WTC11 (cell line): Measurements from ENCODE around the gene SAPCD2. TPM values are rescaled to one million over a fixed set of nuclear protein-coding genes. Genes with fewer than 3 reads are reported as not detected.

Experiments
- ATAC-seq: fragments of 200-7000 bp; cut with Tn5 transposase; 2 replicates; pipeline ENCODE4 v1.10.0; 2021; ENCODE audit warnings: mild to moderate bottlenecking, moderate library complexity
- CTCF ChIA-PET: fragments of 300-600 bp; sonication (Branson Sonifier 250); formaldehyde crosslinking; loops from one replicate; lab custom pipeline; 2021; ENCODE audit warnings: antibody characterized with exemption; lab: Charles Lee
- POLR2A ChIA-PET: fragments of 350-600 bp; sonication (Branson Sonifier 250); formaldehyde crosslinking; loops from one replicate; lab custom pipeline; 2021; ENCODE audit warnings: antibody characterized with exemption; lab: Charles Lee
- DNase-seq: peaks from one replicate; pipeline ENCODE4 v3.0.0; 2021; ENCODE audit warnings: low spot score
- H3K27ac Mint-ChIP-seq: 2 replicates; pipeline ENCODE4 v1.8.0; 2021; ENCODE audit warnings: mixed read lengths
- H3K27me3 Mint-ChIP-seq: 2 replicates; pipeline ENCODE4 v1.8.0; 2021; ENCODE audit warnings: low read depth, mild to moderate bottlenecking, moderate library complexity, mixed read lengths
- H3K36me3 Mint-ChIP-seq: 2 replicates; pipeline ENCODE4 v1.8.0; 2021; ENCODE audit warnings: mixed read lengths
- H3K4me1 Mint-ChIP-seq: 2 replicates; pipeline ENCODE4 v1.8.0; 2022; ENCODE audit warnings: mixed read lengths
- H3K4me3 Mint-ChIP-seq: 2 replicates; pipeline ENCODE4 v1.8.0; 2021; ENCODE audit warnings: mild to moderate bottlenecking, moderate library complexity, mixed read lengths
- H3K9me3 Mint-ChIP-seq: 2 replicates; pipeline ENCODE4 v1.8.0; 2021; ENCODE audit warnings: mixed read lengths
- CBFB ChIP-seq: sonication (generic); formaldehyde crosslinking; IDR thresholded peaks from 2 replicates; pipeline ENCODE4 v1.8.1; 2022; ENCODE audit warnings: mild to moderate bottlenecking, low read depth, missing genetic modification reagents
- CREM ChIP-seq: sonication (generic); formaldehyde crosslinking; IDR thresholded peaks from 2 replicates; pipeline ENCODE4 v1.8.1; 2022; ENCODE audit warnings: mild to moderate bottlenecking, missing genetic modification reagents, moderate library complexity
- ETV6 ChIP-seq: sonication (generic); formaldehyde crosslinking; IDR thresholded peaks from 2 replicates; pipeline ENCODE4 v1.8.1; 2022; ENCODE audit warnings: mild to moderate bottlenecking, missing genetic modification reagents
- GABPB1 ChIP-seq: sonication (generic); formaldehyde crosslinking; IDR thresholded peaks from 2 replicates; pipeline ENCODE4 v1.8.1; 2023; ENCODE audit warnings: mild to moderate bottlenecking, missing genetic modification reagents
- JUN ChIP-seq: sonication (generic); formaldehyde crosslinking; IDR thresholded peaks from 2 replicates; pipeline ENCODE4 v1.8.0; 2023; ENCODE audit warnings: mild to moderate bottlenecking, missing genetic modification reagents
- NFYB ChIP-seq: sonication (generic); formaldehyde crosslinking; conservative IDR thresholded peaks from 2 replicates; pipeline ENCODE4 v1.8.0; 2022; ENCODE audit warnings: low read depth, missing genetic modification reagents
- OVOL2 ChIP-seq: fragments of 250-450 bp; sonication (Bioruptor Pico); IDR thresholded peaks from 2 replicates; pipeline ENCODE4 v1.9.0; 2021; ENCODE audit warnings: mild to moderate bottlenecking, borderline replicate concordance
- ZNF121 ChIP-seq: sonication (generic); formaldehyde crosslinking; IDR thresholded peaks from 2 replicates; pipeline ENCODE4 v1.8.0; 2023; ENCODE audit warnings: missing genetic modification reagents
- total RNA-seq: library from RNA; stranded (reverse); gene quantifications from 3 replicates; pipeline ENCODE4 v1.2.3, GENCODE V29; 2021
- TF ChIP-seq, protein P1 (sequence below): fragments of 250-450 bp; sonication (Bioruptor Pico); IDR thresholded peaks from 2 replicates; pipeline ENCODE4 v2.1.2; 2022; ENCODE audit warnings: mild to moderate bottlenecking, moderate library complexity
- TF ChIP-seq, protein P2 (sequence below): sonication (generic); formaldehyde crosslinking; IDR thresholded peaks from 2 replicates; pipeline ENCODE4 v1.8.1; 2022; ENCODE audit warnings: mild to moderate bottlenecking, moderate library complexity, missing genetic modification reagents
- TF ChIP-seq, protein P3 (sequence below): sonication (generic); formaldehyde crosslinking; IDR thresholded peaks from 2 replicates; pipeline ENCODE4 v1.8.1; 2023; ENCODE audit warnings: mild to moderate bottlenecking, moderate library complexity, missing genetic modification reagents
- TF ChIP-seq, protein P4 (sequence below): sonication (generic); formaldehyde crosslinking; IDR thresholded peaks from 2 replicates; pipeline ENCODE4 v1.8.1; 2022; ENCODE audit warnings: mild to moderate bottlenecking, missing genetic modification reagents, moderate library complexity, borderline replicate concordance
- TF ChIP-seq, protein P5 (sequence below): fragments of 250-450 bp; sonication (Bioruptor Pico); IDR thresholded peaks from 2 replicates; pipeline ENCODE4 v1.9.0; 2021; ENCODE audit warnings: moderate library complexity, mild to moderate bottlenecking, inconsistent platforms, borderline replicate concordance
- TF ChIP-seq, protein P6 (sequence below): sonication (generic); formaldehyde crosslinking; IDR thresholded peaks from 2 replicates; pipeline ENCODE4 v1.8.0; 2022; ENCODE audit warnings: mild to moderate bottlenecking, missing genetic modification reagents
- TF ChIP-seq, protein P7 (sequence below): sonication (generic); formaldehyde crosslinking; IDR thresholded peaks from 2 replicates; pipeline ENCODE4 v1.8.0; 2023; ENCODE audit warnings: mild to moderate bottlenecking, missing genetic modification reagents

The SAPCD2 gene
- total RNA-seq, 1 experiment from 2014 or later: 67.0 TPM

DNA sequence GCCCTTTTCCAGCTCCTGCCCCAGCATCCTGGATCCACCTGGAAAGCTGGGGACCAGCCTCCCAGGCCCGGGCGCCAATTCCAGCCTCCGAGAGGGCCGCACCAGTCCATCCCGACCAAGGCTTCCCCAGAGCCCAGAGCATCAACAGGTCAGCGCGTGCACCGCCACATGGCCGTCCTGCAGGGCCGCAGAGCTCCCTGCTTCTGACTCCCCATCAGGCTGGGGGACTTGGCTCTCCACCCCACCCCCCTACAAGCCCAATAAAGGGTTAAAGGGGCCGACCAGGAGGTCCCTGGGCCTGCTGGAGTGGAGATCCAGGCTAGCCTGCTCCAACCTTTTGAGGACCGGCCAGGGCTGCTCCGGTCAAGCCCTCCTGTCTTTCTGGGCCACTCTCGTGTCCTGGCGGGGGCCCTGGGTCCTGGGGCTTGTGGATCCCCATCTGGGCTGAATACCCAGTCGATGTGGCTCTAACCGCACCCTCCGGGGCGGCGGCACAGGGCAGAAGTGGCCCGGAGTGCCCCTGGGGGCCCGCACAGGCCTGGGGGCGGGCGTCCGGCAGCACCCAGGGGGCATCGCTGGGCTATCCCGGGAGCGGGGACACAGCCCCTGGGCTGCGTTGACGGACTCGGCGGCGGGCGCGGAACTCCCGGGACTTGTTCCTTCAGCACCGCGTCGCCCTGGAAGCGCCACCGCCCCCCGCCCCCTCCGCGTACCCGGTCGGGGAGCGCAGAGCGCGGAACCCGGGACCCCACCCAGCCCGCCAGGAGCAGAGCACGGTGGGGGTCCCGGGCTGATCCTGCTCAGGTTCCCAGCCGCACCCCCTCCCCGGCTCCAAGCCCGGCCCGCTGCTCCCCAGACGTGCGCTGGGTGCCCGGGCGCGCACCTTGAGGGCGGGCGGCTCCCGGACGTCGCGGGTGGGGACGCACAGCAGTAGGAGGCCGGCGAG lies 17.1 kb downstream of the SAPCD2 start:
- Mint-ChIP-seq H3K27me3 (peaks cover 44% of the 10 kb centered on the region), H3K9me3 (no peaks in the 10 kb centered on the region), H3K4me1 (peaks cover 6% of the 10 kb centered on the region; the same call in 1 of the 2 replicates), H3K4me3 (peak overlapping the region; percentile 18; the same call in 1 of the 2 replicates), H3K36me3 (no peaks in the 10 kb centered on the region), H3K27ac (no peak overlapping the region)
- TF ChIP-seq, protein P1, sequence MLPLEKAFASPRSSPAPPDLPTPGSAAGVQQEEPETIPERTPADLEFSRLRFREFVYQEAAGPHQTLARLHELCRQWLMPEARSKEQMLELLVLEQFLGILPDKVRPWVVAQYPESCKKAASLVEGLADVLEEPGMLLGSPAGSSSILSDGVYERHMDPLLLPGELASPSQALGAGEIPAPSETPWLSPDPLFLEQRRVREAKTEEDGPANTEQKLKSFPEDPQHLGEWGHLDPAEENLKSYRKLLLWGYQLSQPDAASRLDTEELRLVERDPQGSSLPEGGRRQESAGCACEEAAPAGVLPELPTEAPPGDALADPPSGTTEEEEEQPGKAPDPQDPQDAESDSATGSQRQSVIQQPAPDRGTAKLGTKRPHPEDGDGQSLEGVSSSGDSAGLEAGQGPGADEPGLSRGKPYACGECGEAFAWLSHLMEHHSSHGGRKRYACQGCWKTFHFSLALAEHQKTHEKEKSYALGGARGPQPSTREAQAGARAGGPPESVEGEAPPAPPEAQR (CRISPR knock-in tag): no peak
- 0 out of 2 replicates have a peak, but pooled peaks have one; percentile 9 for TF ChIP-seq NFYB (CRISPR knock-in tag)
- peak; percentile 12 for ATAC-seq
- ChIA-PET POLR2A (interaction anchor here (0.6 kb wide), 1 partner anchor 188 kb away, joined by 3 read pairs; the partner anchor contains the start of gene TUBB4B), CTCF (interaction anchor here (0.7 to 10.4 kb wide), 14 partner anchors 14 to 295 kb away, joined by 3 to 240 read pairs (median 3); partner anchors contain the start of genes ABCA2, LCN8, PAXX and RNF208)
- DNase-seq: peak; percentile 47

DNA sequence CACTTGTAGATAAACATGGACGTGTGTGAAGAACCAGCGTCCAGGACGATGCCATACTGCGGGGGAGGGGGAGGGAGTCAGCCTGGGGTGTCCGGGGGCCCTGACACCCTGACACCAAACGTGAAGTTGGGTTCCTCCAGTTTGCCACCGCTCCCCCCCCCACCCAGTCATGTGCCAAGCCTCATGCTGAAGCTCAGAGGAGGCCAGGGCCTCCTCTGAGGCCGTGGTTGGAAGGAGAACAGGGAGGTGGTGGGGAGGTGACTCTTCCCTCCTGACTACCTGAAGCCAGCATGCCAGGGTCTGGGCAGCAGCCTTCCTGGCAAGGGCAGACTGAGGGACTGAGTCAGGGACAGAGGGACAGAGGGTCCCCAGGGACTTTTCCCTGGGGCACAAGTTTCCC lies 18.1 kb downstream of the SAPCD2 start:
- no peak for ATAC-seq
- H3K27me3 Mint-ChIP-seq: peaks cover 54% of the 10 kb centered on the region
- TF ChIP-seq GABPB1: no peak
- TF ChIP-seq, protein P2, sequence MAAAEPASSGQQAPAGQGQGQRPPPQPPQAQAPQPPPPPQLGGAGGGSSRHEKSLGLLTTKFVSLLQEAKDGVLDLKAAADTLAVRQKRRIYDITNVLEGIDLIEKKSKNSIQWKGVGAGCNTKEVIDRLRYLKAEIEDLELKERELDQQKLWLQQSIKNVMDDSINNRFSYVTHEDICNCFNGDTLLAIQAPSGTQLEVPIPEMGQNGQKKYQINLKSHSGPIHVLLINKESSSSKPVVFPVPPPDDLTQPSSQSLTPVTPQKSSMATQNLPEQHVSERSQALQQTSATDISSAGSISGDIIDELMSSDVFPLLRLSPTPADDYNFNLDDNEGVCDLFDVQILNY (CRISPR knock-in tag): no peak
- TF ChIP-seq, protein P3, sequence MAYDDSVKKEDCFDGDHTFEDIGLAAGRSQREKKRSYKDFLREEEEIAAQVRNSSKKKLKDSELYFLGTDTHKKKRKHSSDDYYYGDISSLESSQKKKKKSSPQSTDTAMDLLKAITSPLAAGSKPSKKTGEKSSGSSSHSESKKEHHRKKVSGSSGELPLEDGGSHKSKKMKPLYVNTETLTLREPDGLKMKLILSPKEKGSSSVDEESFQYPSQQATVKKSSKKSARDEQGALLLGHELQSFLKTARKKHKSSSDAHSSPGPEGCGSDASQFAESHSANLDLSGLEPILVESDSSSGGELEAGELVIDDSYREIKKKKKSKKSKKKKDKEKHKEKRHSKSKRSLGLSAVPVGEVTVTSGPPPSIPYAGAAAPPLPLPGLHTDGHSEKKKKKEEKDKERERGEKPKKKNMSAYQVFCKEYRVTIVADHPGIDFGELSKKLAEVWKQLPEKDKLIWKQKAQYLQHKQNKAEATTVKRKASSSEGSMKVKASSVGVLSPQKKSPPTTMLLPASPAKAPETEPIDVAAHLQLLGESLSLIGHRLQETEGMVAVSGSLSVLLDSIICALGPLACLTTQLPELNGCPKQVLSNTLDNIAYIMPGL (CRISPR knock-in tag): no peak
- TF ChIP-seq, protein P4, sequence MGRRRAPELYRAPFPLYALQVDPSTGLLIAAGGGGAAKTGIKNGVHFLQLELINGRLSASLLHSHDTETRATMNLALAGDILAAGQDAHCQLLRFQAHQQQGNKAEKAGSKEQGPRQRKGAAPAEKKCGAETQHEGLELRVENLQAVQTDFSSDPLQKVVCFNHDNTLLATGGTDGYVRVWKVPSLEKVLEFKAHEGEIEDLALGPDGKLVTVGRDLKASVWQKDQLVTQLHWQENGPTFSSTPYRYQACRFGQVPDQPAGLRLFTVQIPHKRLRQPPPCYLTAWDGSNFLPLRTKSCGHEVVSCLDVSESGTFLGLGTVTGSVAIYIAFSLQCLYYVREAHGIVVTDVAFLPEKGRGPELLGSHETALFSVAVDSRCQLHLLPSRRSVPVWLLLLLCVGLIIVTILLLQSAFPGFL (CRISPR knock-in tag): no peak
- no peak for TF ChIP-seq CREM (CRISPR knock-in tag)
- TF ChIP-seq, protein P5, sequence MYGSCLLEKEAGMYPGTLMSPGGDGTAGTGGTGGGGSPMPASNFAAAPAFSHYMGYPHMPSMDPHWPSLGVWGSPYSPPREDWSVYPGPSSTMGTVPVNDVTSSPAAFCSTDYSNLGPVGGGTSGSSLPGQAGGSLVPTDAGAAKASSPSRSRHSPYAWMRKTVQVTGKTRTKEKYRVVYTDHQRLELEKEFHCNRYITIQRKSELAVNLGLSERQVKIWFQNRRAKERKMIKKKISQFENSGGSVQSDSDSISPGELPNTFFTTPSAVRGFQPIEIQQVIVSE: no peak
- no peak for TF ChIP-seq ETV6 (CRISPR knock-in tag)
- TF ChIP-seq, protein P1 (CRISPR knock-in tag): no peak
- no peak for TF ChIP-seq CBFB (CRISPR knock-in tag)
- TF ChIP-seq OVOL2 (CRISPR knock-in tag): no peak
- TF ChIP-seq JUN (CRISPR knock-in tag): no peak
- TF ChIP-seq ZNF121 (CRISPR knock-in tag): no peak
- TF ChIP-seq, protein P6, sequence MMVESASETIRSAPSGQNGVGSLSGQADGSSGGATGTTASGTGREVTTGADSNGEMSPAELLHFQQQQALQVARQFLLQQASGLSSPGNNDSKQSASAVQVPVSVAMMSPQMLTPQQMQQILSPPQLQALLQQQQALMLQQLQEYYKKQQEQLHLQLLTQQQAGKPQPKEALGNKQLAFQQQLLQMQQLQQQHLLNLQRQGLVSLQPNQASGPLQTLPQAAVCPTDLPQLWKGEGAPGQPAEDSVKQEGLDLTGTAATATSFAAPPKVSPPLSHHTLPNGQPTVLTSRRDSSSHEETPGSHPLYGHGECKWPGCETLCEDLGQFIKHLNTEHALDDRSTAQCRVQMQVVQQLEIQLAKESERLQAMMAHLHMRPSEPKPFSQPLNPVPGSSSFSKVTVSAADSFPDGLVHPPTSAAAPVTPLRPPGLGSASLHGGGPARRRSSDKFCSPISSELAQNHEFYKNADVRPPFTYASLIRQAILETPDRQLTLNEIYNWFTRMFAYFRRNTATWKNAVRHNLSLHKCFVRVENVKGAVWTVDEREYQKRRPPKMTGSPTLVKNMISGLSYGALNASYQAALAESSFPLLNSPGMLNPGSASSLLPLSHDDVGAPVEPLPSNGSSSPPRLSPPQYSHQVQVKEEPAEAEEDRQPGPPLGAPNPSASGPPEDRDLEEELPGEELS (CRISPR knock-in tag): no peak
- TF ChIP-seq, protein P7, sequence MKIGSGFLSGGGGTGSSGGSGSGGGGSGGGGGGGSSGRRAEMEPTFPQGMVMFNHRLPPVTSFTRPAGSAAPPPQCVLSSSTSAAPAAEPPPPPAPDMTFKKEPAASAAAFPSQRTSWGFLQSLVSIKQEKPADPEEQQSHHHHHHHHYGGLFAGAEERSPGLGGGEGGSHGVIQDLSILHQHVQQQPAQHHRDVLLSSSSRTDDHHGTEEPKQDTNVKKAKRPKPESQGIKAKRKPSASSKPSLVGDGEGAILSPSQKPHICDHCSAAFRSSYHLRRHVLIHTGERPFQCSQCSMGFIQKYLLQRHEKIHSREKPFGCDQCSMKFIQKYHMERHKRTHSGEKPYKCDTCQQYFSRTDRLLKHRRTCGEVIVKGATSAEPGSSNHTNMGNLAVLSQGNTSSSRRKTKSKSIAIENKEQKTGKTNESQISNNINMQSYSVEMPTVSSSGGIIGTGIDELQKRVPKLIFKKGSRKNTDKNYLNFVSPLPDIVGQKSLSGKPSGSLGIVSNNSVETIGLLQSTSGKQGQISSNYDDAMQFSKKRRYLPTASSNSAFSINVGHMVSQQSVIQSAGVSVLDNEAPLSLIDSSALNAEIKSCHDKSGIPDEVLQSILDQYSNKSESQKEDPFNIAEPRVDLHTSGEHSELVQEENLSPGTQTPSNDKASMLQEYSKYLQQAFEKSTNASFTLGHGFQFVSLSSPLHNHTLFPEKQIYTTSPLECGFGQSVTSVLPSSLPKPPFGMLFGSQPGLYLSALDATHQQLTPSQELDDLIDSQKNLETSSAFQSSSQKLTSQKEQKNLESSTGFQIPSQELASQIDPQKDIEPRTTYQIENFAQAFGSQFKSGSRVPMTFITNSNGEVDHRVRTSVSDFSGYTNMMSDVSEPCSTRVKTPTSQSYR: no peak
- H3K36me3 Mint-ChIP-seq: no peaks in the 10 kb centered on the region
- POLR2A ChIA-PET: no interaction called here
- no peak for DNase-seq
- CTCF ChIA-PET: interaction anchor here (0.7 to 10.4 kb wide), 11 partner anchors 15 to 294 kb away, joined by 3 to 240 read pairs (median 3); partner anchors contain the start of genes LCN8, RNF208 and SAPCD2
- peaks cover 6% of the 10 kb centered on the region; the same call in 1 of the 2 replicates for H3K4me1 Mint-ChIP-seq
- H3K9me3 Mint-ChIP-seq: no peaks in the 10 kb centered on the region
- no peak overlapping the region for H3K4me3 Mint-ChIP-seq
- no peak overlapping the region for H3K27ac Mint-ChIP-seq
